Erythroblast (primary cell): ENCODE measurements around the gene LAMA4.

Experiments used
- GATA1 ChIP-seq: IDR thresholded peaks from 2 replicates; pipeline ENCODE4 v1.6.1; 2011; ENCODE audit warnings: low read depth, mild to moderate bottlenecking, control low read depth, low read length, moderate library complexity
- POLR2A ChIP-seq: IDR thresholded peaks from 2 replicates; pipeline ENCODE4 v1.6.1; 2011; ENCODE audit warnings: mild to moderate bottlenecking, low read length

DNA sequence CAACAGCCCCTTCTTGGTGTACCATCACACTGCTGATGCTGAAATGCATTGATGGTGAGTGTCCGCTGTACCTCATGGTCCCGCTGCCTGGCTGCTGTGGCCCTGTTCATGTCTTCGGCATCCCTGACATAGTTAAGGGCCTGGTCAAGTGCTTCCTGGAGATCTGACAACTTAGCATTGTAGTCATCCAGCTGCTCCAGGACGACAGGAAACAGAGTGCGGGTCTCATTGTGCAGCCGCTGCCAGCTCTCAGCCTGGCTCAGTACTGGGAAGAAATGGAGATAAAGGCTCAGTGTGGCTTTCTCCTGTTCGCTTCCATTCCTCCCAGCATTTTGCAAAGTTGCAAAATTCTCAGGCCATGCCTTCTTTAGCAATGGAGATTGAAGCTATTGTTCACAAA lies 81.8 kb downstream of the LAMA4 start:
- TF ChIP-seq POLR2A (no peak), GATA1 (no peak)
